Non-pigmented ciliary epithelial cell (primary cell): ENCODE results near the gene NEDD4L.

ENCODE experiments used
- DNase-seq: peaks from one replicate; pipeline ENCODE4 v3.0.0-alpha.2; 2010; ENCODE audit warnings: low read depth

NEDD4L gene

GRCh38 chr18:58398648-58399398, 354.8 kb downstream of the NEDD4L start:
- DNase-seq = no peak

GRCh38 chr18:58400331-58400870, 356.4 kb downstream of the NEDD4L start:
- DNase-seq = no peak

GRCh38 chr18:58401191-58401590, 357.2 kb downstream of the NEDD4L start:
- DNase-seq = no peak

GRCh38 chr18:58402247-58402646, 358.2 kb downstream of the NEDD4L start:
- DNase-seq = no peak

GRCh38 chr18:58402951-58403702, 359.1 kb downstream of the NEDD4L start:
- no peak for DNase-seq

- DNase-seq = no peak
These were observed 359.9 kb downstream of the NEDD4L start for GRCh38 chr18:58403799-58404455.

- no peak for DNase-seq
These were observed 361.3 kb downstream of the NEDD4L start for GRCh38 chr18:58405107-58405898.

- DNase-seq = no peak
These were observed 363.2 kb downstream of the NEDD4L start for GRCh38 chr18:58407263-58407648.

- DNase-seq = no peak
These were observed 363.8 kb downstream of the NEDD4L start for GRCh38 chr18:58407649-58408407.

GRCh38 chr18:58408665-58409064, 364.6 kb downstream of the NEDD4L start:
- DNase-seq = no peak

- DNase-seq = no peak
These were observed 365.9 kb downstream of the NEDD4L start for GRCh38 chr18:58409802-58410445.

- DNase-seq = no peak
These were observed 367.3 kb downstream of the NEDD4L start for GRCh38 chr18:58411323-58411722.

- DNase-seq = no peak
These were observed 369.0 kb downstream of the NEDD4L start for GRCh38 chr18:58412844-58413666.

- DNase-seq = no peak
These were observed 369.9 kb downstream of the NEDD4L start for GRCh38 chr18:58413667-58414628.

- DNase-seq = no peak
These were observed 372.1 kb downstream of the NEDD4L start for GRCh38 chr18:58416014-58416703.

GRCh38 chr18:58416704-58417683, 373.0 kb downstream of the NEDD4L start:
- peak; percentile 45 for DNase-seq

- DNase-seq = peak; percentile 58
These were observed 373.7 kb downstream of the NEDD4L start for GRCh38 chr18:58417752-58418151.
